CD4-positive, alpha-beta T cell (primary cell): Measurements from ENCODE around the gene ITPR3. TPM values are rescaled to one million over a fixed set of nuclear protein-coding genes. Genes with fewer than 3 reads are reported as not detected.
A peak's percentile ranks its signal among the peaks of the same experiment; 100 is the strongest.

Experiments used
- ATAC-seq: fragments of 200-7000 bp; cut with Tn5 transposase; one replicate; pipeline ENCODE4 v1.10.0; 2022; ENCODE audit warnings: mild to moderate bottlenecking; ENCODE audit not compliant: poor library complexity
- CTCF ChIA-PET: fragments of 350-600 bp; sonication (Branson Sonifier 250); formaldehyde crosslinking; loops from one replicate; lab custom pipeline; 2021; ENCODE audit warnings: antibody characterized with exemption, inconsistent platforms; lab: Charles Lee
- POLR2A ChIA-PET: fragments of 350-600 bp; sonication (Branson Sonifier 250); formaldehyde crosslinking; loops from one replicate; lab custom pipeline; 2021; ENCODE audit warnings: antibody characterized with exemption, inconsistent platforms; lab: Charles Lee
- DNase-seq, 14 experiments: peaks; one replicate each; pipeline ENCODE4 v3.0.0-alpha.2; 2013 to 2020; ENCODE audit warnings: mixed read lengths in 2 of 14
- H3K27ac ChIP-seq, 2 donors: one replicate each; pipeline versions ENCODE4 v1.5.1 to v1.7.0; 2013; ENCODE audit warnings: low read length in 2 of 2, low read depth in 1 of 2, mild to moderate bottlenecking in 1 of 2
- H3K27me3 ChIP-seq, 2 experiments: 1 replicate in 1 of 2; 2 replicates in 1 of 2; pipeline versions ENCODE4 v1.6.1 to v1.7.0; 2013; ENCODE audit warnings: low read length in 2 of 2, control low read depth in 1 of 2, mild to moderate bottlenecking in 1 of 2, moderate library complexity in 1 of 2; ENCODE audit not compliant: insufficient read depth in 2 of 2, control insufficient read depth in 1 of 2
- H3K36me3 ChIP-seq: one replicate; pipeline ENCODE4 v1.6.1; 2013; ENCODE audit warnings: low read length, control low read depth; ENCODE audit not compliant: insufficient read depth
- H3K4me1 ChIP-seq: one replicate; pipeline ENCODE4 v1.6.1; 2013; ENCODE audit warnings: low read length, control low read depth; ENCODE audit not compliant: insufficient read depth
- H3K4me3 ChIP-seq: one replicate; pipeline ENCODE4 v1.5.1; 2013; ENCODE audit warnings: mild to moderate bottlenecking, low read length, moderate library complexity
- H3K9me3 ChIP-seq, 2 experiments: 1 replicate in 1 of 2; 2 replicates in 1 of 2; pipeline versions ENCODE4 v1.6.1 to v1.7.0; 2013; ENCODE audit warnings: low read length in 2 of 2, mild to moderate bottlenecking in 2 of 2, control low read depth in 1 of 2, moderate library complexity in 1 of 2; ENCODE audit not compliant: control insufficient read depth in 1 of 2, insufficient read depth in 1 of 2
- H3K27ac Mint-ChIP-seq: one replicate; pipeline ENCODE4 v1.8.0; 2020; ENCODE audit warnings: mixed read lengths
- H3K27me3 Mint-ChIP-seq: one replicate; pipeline ENCODE4 v1.8.0; 2021; ENCODE audit warnings: mixed read lengths
- H3K36me3 Mint-ChIP-seq: one replicate; pipeline ENCODE4 v1.8.0; 2021; ENCODE audit warnings: low read depth, mixed read lengths
- H3K4me1 Mint-ChIP-seq: one replicate; pipeline ENCODE4 v1.8.0; 2021; ENCODE audit warnings: low read depth, mixed read lengths
- H3K4me3 Mint-ChIP-seq: one replicate; pipeline ENCODE4 v1.8.0; 2020; ENCODE audit warnings: mild to moderate bottlenecking, mixed read lengths
- H3K9me3 Mint-ChIP-seq: one replicate; pipeline ENCODE4 v1.8.0; 2020; ENCODE audit warnings: mixed read lengths
- CTCF ChIP-seq: fragments of 200-600 bp; IDR thresholded peaks from one replicate; pipeline ENCODE4 v1.8.0; 2022; ENCODE audit warnings: antibody characterized with exemption, mild to moderate bottlenecking
- intact Hi-C, 2 experiments: fragments of 100-400 bp; cut with DNase I in 1 of 2; cut with micrococcal nuclease in 1 of 2; formaldehyde crosslinking; loops; one replicate each; pipeline versions ENCODE4 v1.15.1 to v1.9.0; 2023 to 2025; cut with DNase I, micrococcal nuclease
- total RNA-seq, 174 experiments: library from RNA in 2 of 174; stranded (reverse) in 2 of 174; gene quantifications; one replicate each; pipeline ENCODE4 v1.2.3 and lab custom pipeline; 2021 to 2026

Gene ITPR3
- total RNA-seq, 2 experiments from 2014 or later, result 44.5 to 45.5 TPM

- Histone ChIP-seq H3K4me1 (peaks cover 16% of the 10 kb centered on the region), H3K27me3 (no peaks in the 10 kb centered on the region), H3K9me3 (no peaks in the 10 kb centered on the region), H3K4me3 (no peak overlapping the region), H3K27ac (no peak overlapping the region), H3K36me3 (peaks cover 91% of the 10 kb centered on the region)
- intact Hi-C loops, result no loop called here
- DNase-seq (no peak), ATAC-seq (no peak)
- ChIA-PET CTCF (no interaction called here), POLR2A (no interaction called here)
- Mint-ChIP-seq H3K4me1 (peaks cover 16% of the 10 kb centered on the region), H3K9me3 (no peaks in the 10 kb centered on the region), H3K36me3 (peaks cover 95% of the 10 kb centered on the region), H3K27me3 (no peaks in the 10 kb centered on the region), H3K27ac (no peak overlapping the region), H3K4me3 (no peak overlapping the region)
- TF ChIP-seq CTCF, result no peak
Observed at GRCh38 chr6:33679761-33680160, 58.6 kb downstream of the ITPR3 start.

GRCh38 chr6:33682341-33682740 lies 61.2 kb downstream of the ITPR3 start:
- Mint-ChIP-seq H3K36me3 (peaks cover 99% of the 10 kb centered on the region), H3K27ac (peak overlapping the region; percentile 73), H3K27me3 (no peaks in the 10 kb centered on the region), H3K4me1 (peaks cover 16% of the 10 kb centered on the region), H3K9me3 (no peaks in the 10 kb centered on the region), H3K4me3 (no peak overlapping the region)
- DNase-seq (no peak), ATAC-seq (no peak)
- Histone ChIP-seq H3K27ac (no peak overlapping the region), H3K4me1 (peaks cover 16% of the 10 kb centered on the region), H3K4me3 (no peak overlapping the region), H3K9me3 (no peaks in the 10 kb centered on the region), H3K36me3 (peaks cover 95% of the 10 kb centered on the region), H3K27me3 (no peaks in the 10 kb centered on the region)
- TF ChIP-seq CTCF, result no peak
- ChIA-PET POLR2A (interaction anchor here (2.5 kb wide), 1 partner anchor 12 kb away, joined by 9 read pairs; no protein-coding TSS in a partner anchor), CTCF (no interaction called here)
- intact Hi-C loops, result no loop called here

GRCh38 chr6:33683051-33683571 lies 62.0 kb downstream of the ITPR3 start:
- Histone ChIP-seq H3K27ac (no peak overlapping the region), H3K4me1 (peaks cover 16% of the 10 kb centered on the region), H3K4me3 (no peak overlapping the region), H3K36me3 (peaks cover 95% of the 10 kb centered on the region), H3K9me3 (no peaks in the 10 kb centered on the region), H3K27me3 (no peaks in the 10 kb centered on the region)
- H3K27ac Mint-ChIP-seq, result peak overlapping the region; percentile 73
- ChIA-PET POLR2A (interaction anchor here (0.6 to 2.5 kb wide), 3 partner anchors 11 to 175 kb away, joined by 3 to 9 read pairs (median 3); no protein-coding TSS in a partner anchor), CTCF (no interaction called here)
- intact Hi-C loops, result no loop called here
- H3K4me3 Mint-ChIP-seq, result no peak overlapping the region
- TF ChIP-seq CTCF, result no peak
- peak in 12 of 14 experiments; percentile 24 to 61 (median 41) for DNase-seq
- peak; percentile 84 for ATAC-seq
- no peaks in the 10 kb centered on the region for H3K27me3 Mint-ChIP-seq
- H3K4me1 Mint-ChIP-seq, result peaks cover 16% of the 10 kb centered on the region
- H3K9me3 Mint-ChIP-seq, result no peaks in the 10 kb centered on the region
- peaks cover 99% of the 10 kb centered on the region for H3K36me3 Mint-ChIP-seq
